Superior temporal gyrus (tissue), 1 donor: Measurements from ENCODE around the gene P2RY14.
A peak's percentile ranks its signal among the peaks of the same experiment; 100 is the strongest.
"Not testable (repeated sequence)": the region's sequence is repeated elsewhere in the genome, so short reads cannot be mapped to it uniquely, and the experiment has no call there.

ENCODE experiments used
- DNase-seq: peaks from one replicate; pipeline ENCODE4 v3.0.0-alpha.2; 2016; ENCODE audit errors: extremely low spot score

Gene P2RY14

GRCh38 chr3:151183265-151183671, 95.1 kb downstream of the P2RY14 start:
- no peak for DNase-seq

GRCh38 chr3:151182349-151183079, 95.8 kb downstream of the P2RY14 start:
- DNase-seq, result no peak

- DNase-seq, result no peak
Measured at GRCh38 chr3:151178208-151178845, 100.0 kb downstream of the P2RY14 start.

GRCh38 chr3:151175952-151176351, 102.4 kb downstream of the P2RY14 start:
- DNase-seq, result no peak

- no peak for DNase-seq
Measured at GRCh38 chr3:151174351-151174750, 104.0 kb downstream of the P2RY14 start.

- no peak for DNase-seq
Measured at GRCh38 chr3:151171145-151171757, 107.1 kb downstream of the P2RY14 start.

- not testable (repeated sequence) for DNase-seq
Measured at GRCh38 chr3:151169948-151170679, 108.2 kb downstream of the P2RY14 start.

GRCh38 chr3:151169262-151169947, 108.9 kb downstream of the P2RY14 start:
- DNase-seq, result no peak

- DNase-seq, result peak; percentile 78
Measured at GRCh38 chr3:151168269-151169094, 109.9 kb downstream of the P2RY14 start.

- DNase-seq, result no peak
Measured at GRCh38 chr3:151166161-151166560, 112.2 kb downstream of the P2RY14 start.

GRCh38 chr3:151165226-151165625, 113.1 kb downstream of the P2RY14 start:
- no peak for DNase-seq
